Measurements from ENCODE around the gene SCGB1C1. TPM values are rescaled to one million over a fixed set of nuclear protein-coding genes. Genes with fewer than 3 reads are reported as not detected.
"Not testable (repeated sequence)": the region's sequence is repeated elsewhere in the genome, so short reads cannot be mapped to it uniquely, and the experiment has no call there.

Gene SCGB1C1
- total RNA-seq, 1 experiment from 2014 or later = not detected

GRCh38 chr11:218815-219593 is 26.1 kb downstream of the SCGB1C1 start:
- DNase-seq (ENCODE audit: low read depth) = no peak

- not testable (repeated sequence) for DNase-seq (ENCODE audit: low read depth)
These were observed 27.9 kb downstream of the SCGB1C1 start for GRCh38 chr11:220641-221215.

GRCh38 chr11:221539-221938 is 28.7 kb downstream of the SCGB1C1 start:
- no peak for DNase-seq (ENCODE audit: low read depth)

GRCh38 chr11:221998-222789 is 29.3 kb downstream of the SCGB1C1 start:
- DNase-seq (ENCODE audit: low read depth) = no peak

- no peak for DNase-seq (ENCODE audit: low read depth)
These were observed 30.3 kb downstream of the SCGB1C1 start for GRCh38 chr11:223026-223789.

- DNase-seq (ENCODE audit: low read depth) = no peak
These were observed 31.0 kb downstream of the SCGB1C1 start for GRCh38 chr11:223884-224283.

- DNase-seq (ENCODE audit: low read depth) = no peak
These were observed 31.5 kb downstream of the SCGB1C1 start for GRCh38 chr11:224424-224823.

- DNase-seq (ENCODE audit: low read depth) = peak; percentile 82
These were observed 33.0 kb downstream of the SCGB1C1 start for GRCh38 chr11:225734-226453.

- no peak for DNase-seq (ENCODE audit: low read depth)
These were observed 35.0 kb downstream of the SCGB1C1 start for GRCh38 chr11:227824-228379.

GRCh38 chr11:230431-230830 is 37.6 kb downstream of the SCGB1C1 start:
- no peak for DNase-seq (ENCODE audit: low read depth)

- DNase-seq (ENCODE audit: low read depth) = no peak
These were observed 40.1 kb downstream of the SCGB1C1 start for GRCh38 chr11:232783-233565.

GRCh38 chr11:235180-235579 is 42.3 kb downstream of the SCGB1C1 start:
- no peak for DNase-seq (ENCODE audit: low read depth)

- DNase-seq (ENCODE audit: low read depth) = no peak
These were observed 42.7 kb downstream of the SCGB1C1 start for GRCh38 chr11:235609-235996.

- DNase-seq (ENCODE audit: low read depth) = peak; percentile 87
These were observed 43.3 kb downstream of the SCGB1C1 start, which contains the start of gene SIRT3 for GRCh38 chr11:235997-236773. SIRT3 (minus strand) TSS chr11:236342; CDS start chr11:236328, 14 bp downstream.

- peak; percentile 91 for DNase-seq (ENCODE audit: low read depth)
These were observed 44.2 kb downstream of the SCGB1C1 start, which contains the start of gene PSMD13 for GRCh38 chr11:236774-237767. PSMD13 (plus strand) TSS chr11:236976; CDS start chr11:237050, 74 bp downstream.

GRCh38 chr11:238346-238745 is 45.5 kb downstream of the SCGB1C1 start:
- DNase-seq (ENCODE audit: low read depth) = not testable (repeated sequence)

- DNase-seq (ENCODE audit: low read depth) = no peak
These were observed 47.4 kb downstream of the SCGB1C1 start for GRCh38 chr11:240315-240714.

GRCh38 chr11:241634-242033 is 48.8 kb downstream of the SCGB1C1 start:
- no peak for DNase-seq (ENCODE audit: low read depth)
